MCF 10A (cell line): Measurements from ENCODE around the gene SLC24A3. TPM values are rescaled to one million over a fixed set of nuclear protein-coding genes. Genes with fewer than 3 reads are reported as not detected.

Experiments used
- BruUV-seq: library from RNA; stranded (reverse); fragments of 400-500 nt; replicated peaks from 2 replicates; lab custom pipeline; 2021; lab: Mats Ljungman, UMichigan
- CTCF ChIA-PET: fragments of 300-600 bp; sonication (Branson Sonifier 250); formaldehyde crosslinking; extraction: SDS; loops from one replicate; lab custom pipeline; 2021; ENCODE audit warnings: antibody characterized with exemption, inconsistent platforms; lab: Yijun Ruan, JAX
- POLR2A ChIA-PET: fragments of 300-600, 350-650 bp; sonication (Branson Sonifier 250); formaldehyde crosslinking; extraction: SDS; loops from one replicate; lab custom pipeline; 2020; ENCODE audit warnings: antibody characterized with exemption, inconsistent platforms; lab: Yijun Ruan, JAX
- DNase-seq: peaks from one replicate; pipeline ENCODE4 v3.0.0-alpha.2; 2018; ENCODE audit not compliant: unreplicated experiment
- H3K27ac Mint-ChIP-seq: one replicate; pipeline ENCODE4 v1.8.0; 2022; ENCODE audit warnings: mild to moderate bottlenecking, low read depth, mixed read lengths; ENCODE audit not compliant: unreplicated experiment
- H3K27me3 Mint-ChIP-seq: one replicate; pipeline ENCODE4 v1.8.0; 2022; ENCODE audit warnings: mixed read lengths; ENCODE audit not compliant: insufficient read depth, unreplicated experiment
- H3K36me3 Mint-ChIP-seq: one replicate; pipeline ENCODE4 v1.8.0; 2022; ENCODE audit warnings: mild to moderate bottlenecking, moderate library complexity, mixed read lengths; ENCODE audit not compliant: insufficient read depth, unreplicated experiment
- H3K4me1 Mint-ChIP-seq: one replicate; pipeline ENCODE4 v1.8.0; 2022; ENCODE audit warnings: mixed read lengths; ENCODE audit not compliant: insufficient read depth, unreplicated experiment
- H3K4me3 Mint-ChIP-seq: one replicate; pipeline ENCODE4 v1.8.0; 2022; ENCODE audit warnings: mild to moderate bottlenecking, moderate library complexity, mixed read lengths; ENCODE audit not compliant: unreplicated experiment
- H3K9me3 Mint-ChIP-seq: one replicate; pipeline ENCODE4 v1.8.0; 2022; ENCODE audit warnings: mixed read lengths; ENCODE audit not compliant: unreplicated experiment
- CTCF ChIP-seq: fragments of 200-600 bp; IDR thresholded peaks from one replicate; pipeline ENCODE4 v1.8.0; 2022; ENCODE audit warnings: antibody characterized with exemption, mild to moderate bottlenecking; ENCODE audit not compliant: unreplicated experiment
- intact Hi-C: fragments of 100-400 bp; cut with micrococcal nuclease; formaldehyde crosslinking; loops from 2 replicates; pipeline ENCODE4 v1.14.1; 2022
- total RNA-seq: library from RNA; stranded (reverse); gene quantifications from 2 replicates; pipeline ENCODE4 v1.2.3, GENCODE V29; 2022

The SLC24A3 gene
- total RNA-seq, 1 experiment from 2014 or later: not detected

- POLR2A ChIA-PET: no interaction called here
These were observed 289.7 kb downstream of the SLC24A3 start for GRCh38 chr20:19502169-19502568.

GRCh38 chr20:19504251-19504650 lies 291.8 kb downstream of the SLC24A3 start:
- Mint-ChIP-seq H3K9me3 (no peaks in the 10 kb centered on the region), H3K27me3 (no peaks in the 10 kb centered on the region), H3K27ac (no peak overlapping the region), H3K36me3 (no peaks in the 10 kb centered on the region), H3K4me1 (no peaks in the 10 kb centered on the region), H3K4me3 (no peak overlapping the region)
- no TSS peak for BruUV-seq
- ChIA-PET POLR2A (no interaction called here), CTCF (no interaction called here)
- TF ChIP-seq CTCF: no peak
- intact Hi-C loops: no loop called here
- no peak for DNase-seq

More at GRCh38 chr20:19502169-19502568, 289.7 kb downstream of the SLC24A3 start:
- Mint-ChIP-seq H3K4me1 (no peaks in the 10 kb centered on the region), H3K36me3 (peaks cover 6% of the 10 kb centered on the region), H3K9me3 (peaks cover 8% of the 10 kb centered on the region), H3K27me3 (no peaks in the 10 kb centered on the region), H3K4me3 (no peak overlapping the region), H3K27ac (no peak overlapping the region)
- no peak for DNase-seq
- CTCF ChIA-PET: no interaction called here
- intact Hi-C loops: no loop called here
- no peak for TF ChIP-seq CTCF
- no TSS peak for BruUV-seq

GRCh38 chr20:19506021-19506420 lies 293.6 kb downstream of the SLC24A3 start:
- Mint-ChIP-seq H3K36me3 (no peaks in the 10 kb centered on the region), H3K27me3 (no peaks in the 10 kb centered on the region), H3K4me3 (no peak overlapping the region), H3K27ac (no peak overlapping the region), H3K4me1 (no peaks in the 10 kb centered on the region), H3K9me3 (no peaks in the 10 kb centered on the region)
- no peak for DNase-seq
- no TSS peak for BruUV-seq
- ChIA-PET CTCF (no interaction called here), POLR2A (interaction anchor here (1.0 kb wide), 1 partner anchor 18 kb away, joined by 3 read pairs; no protein-coding TSS in a partner anchor)
- TF ChIP-seq CTCF: no peak
- intact Hi-C loops: no loop called here

- H3K9me3 Mint-ChIP-seq: no peaks in the 10 kb centered on the region
These were observed 296.0 kb downstream of the SLC24A3 start for GRCh38 chr20:19508449-19508848.

More at GRCh38 chr20:19508449-19508848, 296.0 kb downstream of the SLC24A3 start:
- BruUV-seq: no TSS peak
- ChIA-PET CTCF (no interaction called here), POLR2A (no interaction called here)
- Mint-ChIP-seq H3K27me3 (no peaks in the 10 kb centered on the region), H3K27ac (no peak overlapping the region), H3K36me3 (no peaks in the 10 kb centered on the region), H3K4me3 (no peak overlapping the region), H3K4me1 (no peaks in the 10 kb centered on the region)
- no peak for TF ChIP-seq CTCF
- no peak for DNase-seq
- intact Hi-C loops: no loop called here
